ENCODE results near the gene DCDC2B.

DCDC2B gene

GRCh38 chr1:32263744-32264143, 54.9 kb downstream of the DCDC2B start:
- peak; percentile 23 for DNase-seq

Measured in CD4-positive, alpha-beta T cell treated with Interleukin-17A for 1 hour (primary cell).